HG03280 (cell line): ENCODE measurements around the gene MAD1L1.

ENCODE experiments used
- ATAC-seq: cut with Tn5 transposase; IDR thresholded peaks from one replicate; pipeline ENCODE4 v1.9.1; 2021; ENCODE audit warnings: mild to moderate bottlenecking, moderate library complexity; ENCODE audit not compliant: unreplicated experiment

The MAD1L1 gene

GRCh38 chr7:2008936-2009540 is 223.7 kb downstream of the MAD1L1 start:
- no peak for ATAC-seq

GRCh38 chr7:2008101-2008935 is 224.4 kb downstream of the MAD1L1 start:
- ATAC-seq, result no peak

GRCh38 chr7:2007551-2007950 is 225.2 kb downstream of the MAD1L1 start:
- no peak for ATAC-seq

GRCh38 chr7:2006921-2007381 is 225.8 kb downstream of the MAD1L1 start:
- ATAC-seq, result no peak

- no peak for ATAC-seq
Measured at GRCh38 chr7:2006231-2006771, 226.4 kb downstream of the MAD1L1 start.

GRCh38 chr7:2005786-2006185 is 227.0 kb downstream of the MAD1L1 start:
- no peak for ATAC-seq

GRCh38 chr7:2004841-2005725 is 227.7 kb downstream of the MAD1L1 start:
- no peak for ATAC-seq

- no peak for ATAC-seq
Measured at GRCh38 chr7:2003931-2004812, 228.6 kb downstream of the MAD1L1 start.

- no peak for ATAC-seq
Measured at GRCh38 chr7:2003451-2003930, 229.3 kb downstream of the MAD1L1 start.

GRCh38 chr7:2002561-2003450 is 229.9 kb downstream of the MAD1L1 start:
- ATAC-seq, result no peak

- ATAC-seq, result no peak
Measured at GRCh38 chr7:2001601-2002442, 230.9 kb downstream of the MAD1L1 start.

GRCh38 chr7:2000746-2001321 is 231.9 kb downstream of the MAD1L1 start:
- ATAC-seq, result no peak

- no peak for ATAC-seq
Measured at GRCh38 chr7:2000153-2000687, 232.5 kb downstream of the MAD1L1 start.

GRCh38 chr7:1999278-1999984 is 233.3 kb downstream of the MAD1L1 start:
- no peak for ATAC-seq

GRCh38 chr7:1998146-1998545 is 234.6 kb downstream of the MAD1L1 start:
- no peak for ATAC-seq

GRCh38 chr7:1997537-1998076 is 235.1 kb downstream of the MAD1L1 start:
- ATAC-seq, result no peak

- no peak for ATAC-seq
Measured at GRCh38 chr7:1996816-1997215, 235.9 kb downstream of the MAD1L1 start.
